Gastroesophageal sphincter (tissue), 4 donors: ENCODE results near the gene GEMIN7. TPM values are rescaled to one million over a fixed set of nuclear protein-coding genes. Genes with fewer than 3 reads are reported as not detected.

Experiments used
- small RNA-seq, 4 donors: library from RNA; depleted of rRNA; stranded (forward); fragments of <200 nt; gene quantifications; one replicate each; pipeline ENCODE3, GENCODE V24; 2016
- total RNA-seq, 4 donors: library from RNA; depleted of rRNA; stranded (reverse); fragments of >200 nt; gene quantifications; one replicate each; pipeline ENCODE4 v1.1.0, GENCODE V29; 2016

Gene GEMIN7
- total RNA-seq, 4 donors from 2014 or later: 6.4 to 17.6 (median 14.8) TPM

Small RNAs within 50 kb of the gene (small RNA-seq; reads per million reads assigned to genes)
- 0 reads per million in 4 donors for gene RNU6-611P

Other genes starting within 250 kb of the GEMIN7 start
- 10 to 100 TPM; 27.6 to 47.8 (median 41.6) TPM for gene NECTIN2, start 233.0 kb upstream of the GEMIN7 start, total RNA-seq
- gene TOMM40, start 188.0 kb upstream of the GEMIN7 start, total RNA-seq: 10 to 100 TPM; 30.7 to 41.2 (median 33.7) TPM
- gene APOE, start 173.5 kb upstream of the GEMIN7 start, total RNA-seq: 10 to 100 TPM in 3 of 4 donors, 1 to 10 TPM in 1; 7.8 to 44.4 (median 31.7) TPM
- gene APOC1, start 164.7 kb upstream of the GEMIN7 start, total RNA-seq: 1 to 10 TPM in 2 of 4 donors, not detected in 2; 2.2 to 4.8 TPM
- not detected for gene APOC4, start 137.0 kb upstream of the GEMIN7 start, total RNA-seq
- gene APOC2, start 133.2 kb upstream of the GEMIN7 start, total RNA-seq: not detected
- gene CLPTM1, start 123.9 kb upstream of the GEMIN7 start, total RNA-seq: 10 to 100 TPM; 41.7 to 76.3 (median 43.2) TPM
- gene RELB, start 77.8 kb upstream of the GEMIN7 start, total RNA-seq: 1 to 10 TPM; 4.0 to 9.2 (median 6.0) TPM
- 10 to 100 TPM; 33.6 to 82.5 (median 54.7) TPM for gene CLASRP, start 40.2 kb upstream of the GEMIN7 start, total RNA-seq
- under 1 TPM in 1 of 4 donors, not detected in 3; 0.50 TPM for gene ZNF296, start 2.8 kb upstream of the GEMIN7 start, total RNA-seq
- 10 to 100 TPM; 22.6 to 51.4 (median 24.6) TPM for gene PPP1R37, start 13.9 kb downstream of the GEMIN7 start, total RNA-seq
- under 1 TPM in 2 of 4 donors, not detected in 2; 0.16 to 0.39 TPM for gene NKPD1, start 81.7 kb downstream of the GEMIN7 start, total RNA-seq
- 10 to 100 TPM; 16.2 to 24.0 (median 20.7) TPM for gene TRAPPC6A, start 99.0 kb downstream of the GEMIN7 start, total RNA-seq
- gene BLOC1S3, start 99.5 kb downstream of the GEMIN7 start, total RNA-seq: 10 to 100 TPM in 1 of 4 donors, 1 to 10 TPM in 3; 5.0 to 17.0 (median 7.8) TPM
- 1 to 10 TPM; 1.2 to 2.9 (median 2.0) TPM for gene EXOC3L2, start 166.1 kb downstream of the GEMIN7 start, total RNA-seq
- gene MARK4, start 172.0 kb downstream of the GEMIN7 start, total RNA-seq: 10 to 100 TPM; 14.0 to 35.5 (median 20.6) TPM
- under 1 TPM in 2 of 4 donors, not detected in 2; 0.17 to 0.73 TPM for gene CKM, start 243.6 kb downstream of the GEMIN7 start, total RNA-seq